GM20000 (cell line): Measurements from ENCODE around the gene PLAGL1.

Source experiments
- DNase-seq: peaks from one replicate; pipeline ENCODE4 v3.0.0; 2012; ENCODE audit warnings: low spot score
- TF ChIP-seq, protein P1 (sequence below): IDR thresholded peaks from 2 replicates; pipeline ENCODE4 v1.5.1; 2012; ENCODE audit warnings: mild to moderate bottlenecking, control low read depth; ENCODE audit errors: extremely low read depth, missing control alignments

The PLAGL1 gene

DNA sequence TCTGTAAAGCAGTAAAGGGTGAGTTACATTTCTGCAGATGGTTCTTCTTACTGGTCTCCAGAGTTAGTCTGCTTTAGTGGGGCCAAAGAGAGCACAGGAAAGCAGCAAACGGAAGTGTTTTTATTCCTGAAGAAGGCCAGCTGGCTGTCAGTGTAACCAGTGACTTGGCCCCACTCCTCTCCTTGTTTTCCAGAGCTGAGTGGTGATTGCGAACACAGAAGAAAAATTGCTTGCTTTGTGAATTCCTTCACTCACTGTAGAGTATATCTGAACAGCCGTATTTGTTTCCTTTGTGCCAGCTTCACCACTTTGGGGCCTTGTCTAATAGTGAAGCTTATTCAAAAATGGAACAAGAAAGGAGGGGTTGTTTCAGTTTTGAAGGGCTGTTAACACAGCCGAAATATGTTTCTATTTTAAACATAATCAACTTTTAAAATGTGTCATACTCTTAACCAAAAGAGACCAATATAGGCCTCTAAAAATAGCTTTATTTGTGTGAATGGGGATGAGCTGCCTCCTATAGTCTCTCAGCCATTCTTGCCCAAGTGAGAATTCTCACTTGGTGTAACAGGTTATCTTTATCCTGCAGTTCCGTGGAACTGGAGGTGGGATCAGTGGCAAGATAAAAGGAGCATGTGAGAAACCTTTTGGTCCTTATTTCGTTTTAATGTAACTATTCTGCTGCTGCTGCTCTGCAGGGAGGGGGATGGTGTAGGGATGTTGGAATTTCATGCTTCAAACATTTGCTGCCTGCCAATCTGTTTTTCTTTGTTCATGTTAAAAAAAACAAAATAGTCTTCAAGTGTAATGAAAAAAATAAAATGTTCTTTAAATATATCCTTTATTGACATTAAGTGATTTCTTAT is 105.9 kb downstream of the PLAGL1 start:
- TF ChIP-seq, protein P1, sequence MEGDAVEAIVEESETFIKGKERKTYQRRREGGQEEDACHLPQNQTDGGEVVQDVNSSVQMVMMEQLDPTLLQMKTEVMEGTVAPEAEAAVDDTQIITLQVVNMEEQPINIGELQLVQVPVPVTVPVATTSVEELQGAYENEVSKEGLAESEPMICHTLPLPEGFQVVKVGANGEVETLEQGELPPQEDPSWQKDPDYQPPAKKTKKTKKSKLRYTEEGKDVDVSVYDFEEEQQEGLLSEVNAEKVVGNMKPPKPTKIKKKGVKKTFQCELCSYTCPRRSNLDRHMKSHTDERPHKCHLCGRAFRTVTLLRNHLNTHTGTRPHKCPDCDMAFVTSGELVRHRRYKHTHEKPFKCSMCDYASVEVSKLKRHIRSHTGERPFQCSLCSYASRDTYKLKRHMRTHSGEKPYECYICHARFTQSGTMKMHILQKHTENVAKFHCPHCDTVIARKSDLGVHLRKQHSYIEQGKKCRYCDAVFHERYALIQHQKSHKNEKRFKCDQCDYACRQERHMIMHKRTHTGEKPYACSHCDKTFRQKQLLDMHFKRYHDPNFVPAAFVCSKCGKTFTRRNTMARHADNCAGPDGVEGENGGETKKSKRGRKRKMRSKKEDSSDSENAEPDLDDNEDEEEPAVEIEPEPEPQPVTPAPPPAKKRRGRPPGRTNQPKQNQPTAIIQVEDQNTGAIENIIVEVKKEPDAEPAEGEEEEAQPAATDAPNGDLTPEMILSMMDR = no peak
- peak; percentile 61 for DNase-seq

DNA sequence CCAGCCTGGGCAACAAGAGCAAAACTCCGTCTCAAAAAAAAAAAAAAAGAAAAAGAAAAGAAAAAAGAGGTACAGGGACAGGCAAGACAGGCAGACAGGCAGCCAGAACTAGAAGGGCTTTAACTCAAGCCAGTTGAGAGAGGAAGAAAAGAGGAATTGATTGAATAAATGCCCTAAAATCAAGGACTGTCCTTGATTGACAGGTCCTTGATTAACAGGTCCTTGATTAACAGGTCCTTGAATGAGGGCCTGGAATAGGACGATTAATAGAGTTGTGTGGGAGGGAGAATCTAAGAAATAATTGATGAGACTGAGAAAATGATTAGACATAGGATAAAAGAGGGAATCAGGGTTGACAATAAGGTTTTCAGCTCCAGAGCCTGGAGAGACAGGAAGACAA is 107.7 kb downstream of the PLAGL1 start:
- TF ChIP-seq, protein P1 = no peak
- DNase-seq = no peak

DNA sequence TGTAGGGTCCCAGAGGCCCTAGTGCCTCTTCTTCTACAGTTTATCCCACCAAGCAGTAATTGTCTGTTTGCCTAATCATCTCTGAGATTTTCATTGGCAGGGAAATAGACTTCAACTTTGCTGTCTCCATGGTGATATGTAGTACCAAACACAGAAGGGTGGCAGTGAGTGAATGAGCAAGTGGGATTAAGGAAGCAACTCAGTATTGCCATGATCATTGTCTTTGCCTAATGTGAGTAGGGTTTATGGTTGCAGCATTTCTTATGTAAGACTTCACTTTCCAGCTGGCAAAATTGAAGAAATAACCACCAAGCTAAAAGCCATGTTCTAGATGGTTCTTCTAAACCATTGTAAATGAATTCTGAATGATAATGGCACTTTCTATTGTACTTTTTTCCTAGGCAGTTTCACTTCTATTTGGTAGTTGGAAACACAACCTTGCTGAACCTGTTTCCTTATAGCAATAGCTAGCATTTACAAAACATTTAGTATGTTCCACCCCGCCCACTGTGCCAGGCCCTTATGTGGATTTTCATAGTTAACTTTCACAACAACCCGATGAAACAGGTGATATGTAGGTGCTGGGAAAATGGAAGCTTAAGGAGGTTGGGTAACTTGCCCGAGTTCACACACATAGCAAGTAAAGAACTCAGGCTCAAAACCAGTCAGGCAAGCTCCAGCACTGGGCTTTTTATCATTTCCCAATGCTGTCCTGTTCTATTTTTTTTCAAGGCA is 111.8 kb downstream of the PLAGL1 start:
- DNase-seq = no peak
- TF ChIP-seq, protein P1 = no peak

DNA sequence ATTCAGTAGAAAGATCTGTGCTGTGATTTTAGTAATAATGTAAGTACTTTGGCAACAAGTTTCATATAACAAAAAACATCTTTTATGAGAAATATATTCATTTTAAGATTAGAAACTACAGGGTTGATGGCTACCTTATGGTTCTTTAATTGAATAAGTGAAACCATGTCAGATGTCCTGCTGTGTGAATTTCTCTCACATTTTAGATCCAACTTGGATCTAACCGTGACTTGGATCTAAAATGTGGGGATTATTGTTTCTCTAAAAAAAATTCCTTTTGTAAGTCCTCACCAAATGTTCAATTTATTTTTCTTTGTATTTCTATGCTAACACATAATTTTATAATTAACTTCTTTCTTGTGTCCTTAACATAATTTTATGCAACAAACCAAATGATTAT is 113.4 kb downstream of the PLAGL1 start:
- DNase-seq = no peak
- TF ChIP-seq, protein P1 = no peak
